Measurements from ENCODE around the gene ANKLE1. TPM values are rescaled to one million over a fixed set of nuclear protein-coding genes. Genes with fewer than 3 reads are reported as not detected.

Gene ANKLE1
- total RNA-seq, 1 donor from 2014 or later = 0.17 TPM

- H3K36me3 ChIP-seq (ENCODE audit: control insufficient read depth, insufficient read depth, low read length) = no peaks in the 10 kb centered on the region
- H3K4me3 ChIP-seq (ENCODE audit: low read depth, low read length) = peak overlapping the region; percentile 95
- no peak for DNase-seq (ENCODE audit: low read depth)
- H3K27me3 ChIP-seq (ENCODE audit: control insufficient read depth, insufficient read depth, low read length) = no peaks in the 10 kb centered on the region
- TF ChIP-seq CTCF (IDR thresholded peaks at IDR 0.05; ENCODE audit: insufficient read depth, low read length, poor library complexity, severe bottlenecking) = no peak
Observed at GRCh38 chr19:17243211-17243829, 38.4 kb upstream of the ANKLE1 start.

- no peak for TF ChIP-seq CTCF (IDR thresholded peaks at IDR 0.05; ENCODE audit: insufficient read depth, low read length, poor library complexity, severe bottlenecking)
- Histone ChIP-seq H3K4me3 (ENCODE audit: low read depth, low read length) (peak overlapping the region; percentile 95), H3K27me3 (ENCODE audit: control insufficient read depth, insufficient read depth, low read length) (no peaks in the 10 kb centered on the region), H3K36me3 (ENCODE audit: control insufficient read depth, insufficient read depth, low read length) (no peaks in the 10 kb centered on the region)
- DNase-seq (ENCODE audit: low read depth) = no peak
Observed at GRCh38 chr19:17243830-17244617, 37.7 kb upstream of the ANKLE1 start.

- no peak for DNase-seq (ENCODE audit: low read depth)
- Histone ChIP-seq H3K36me3 (ENCODE audit: control insufficient read depth, insufficient read depth, low read length) (no peaks in the 10 kb centered on the region), H3K27me3 (ENCODE audit: control insufficient read depth, insufficient read depth, low read length) (no peaks in the 10 kb centered on the region), H3K4me3 (ENCODE audit: low read depth, low read length) (peak overlapping the region; percentile 95)
- TF ChIP-seq CTCF (IDR thresholded peaks at IDR 0.05; ENCODE audit: insufficient read depth, low read length, poor library complexity, severe bottlenecking) = no peak
Observed at GRCh38 chr19:17244618-17245534, 36.8 kb upstream of the ANKLE1 start.

GRCh38 chr19:17245535-17245984 lies 36.1 kb upstream of the ANKLE1 start, which contains the start of gene NR2F6:
TSS of gene NR2F6 (minus strand) at chr19:17245919. CDS start at chr19:17245220, 699 bp downstream.
- Histone ChIP-seq H3K36me3 (ENCODE audit: control insufficient read depth, insufficient read depth, low read length) (no peaks in the 10 kb centered on the region), H3K27me3 (ENCODE audit: control insufficient read depth, insufficient read depth, low read length) (no peaks in the 10 kb centered on the region), H3K4me3 (ENCODE audit: low read depth, low read length) (peak within 1 kb of the TSS; percentile 95)
- DNase-seq (ENCODE audit: low read depth) = no peak
- no peak for TF ChIP-seq CTCF (IDR thresholded peaks at IDR 0.05; ENCODE audit: insufficient read depth, low read length, poor library complexity, severe bottlenecking)

- no peaks in the 10 kb centered on the region for H3K36me3 ChIP-seq (ENCODE audit: control insufficient read depth, insufficient read depth, low read length)
- DNase-seq (ENCODE audit: low read depth) = no peak
- H3K4me3 ChIP-seq (ENCODE audit: low read depth, low read length) = no peak overlapping the region
- no peak for TF ChIP-seq CTCF (IDR thresholded peaks at IDR 0.05; ENCODE audit: insufficient read depth, low read length, poor library complexity, severe bottlenecking)
- no peaks in the 10 kb centered on the region for H3K27me3 ChIP-seq (ENCODE audit: control insufficient read depth, insufficient read depth, low read length)
Observed at GRCh38 chr19:17246681-17247425, 34.8 kb upstream of the ANKLE1 start.
